CD4-positive, alpha-beta T cell (primary cell): ENCODE data around the gene COL18A1. TPM values are rescaled to one million over a fixed set of nuclear protein-coding genes. Genes with fewer than 3 reads are reported as not detected.

ENCODE experiments used
- ATAC-seq: fragments of 200-7000 bp; cut with Tn5 transposase; one replicate; pipeline ENCODE4 v1.10.0; 2022; ENCODE audit warnings: mild to moderate bottlenecking; ENCODE audit not compliant: poor library complexity
- CTCF ChIA-PET: fragments of 350-600 bp; sonication (Branson Sonifier 250); formaldehyde crosslinking; loops from one replicate; lab custom pipeline; 2021; ENCODE audit warnings: antibody characterized with exemption, inconsistent platforms; lab: Charles Lee
- POLR2A ChIA-PET: fragments of 350-600 bp; sonication (Branson Sonifier 250); formaldehyde crosslinking; loops from one replicate; lab custom pipeline; 2021; ENCODE audit warnings: antibody characterized with exemption, inconsistent platforms; lab: Charles Lee
- DNase-seq, 14 experiments: peaks; one replicate each; pipeline ENCODE4 v3.0.0-alpha.2; 2013 to 2020; ENCODE audit warnings: mixed read lengths in 2 of 14
- H3K27ac ChIP-seq, 2 donors: one replicate each; pipeline versions ENCODE4 v1.5.1 to v1.7.0; 2013; ENCODE audit warnings: low read length in 2 of 2, low read depth in 1 of 2, mild to moderate bottlenecking in 1 of 2
- H3K27me3 ChIP-seq, 2 experiments: 1 replicate in 1 of 2; 2 replicates in 1 of 2; pipeline versions ENCODE4 v1.6.1 to v1.7.0; 2013; ENCODE audit warnings: low read length in 2 of 2, control low read depth in 1 of 2, mild to moderate bottlenecking in 1 of 2, moderate library complexity in 1 of 2; ENCODE audit not compliant: insufficient read depth in 2 of 2, control insufficient read depth in 1 of 2
- H3K36me3 ChIP-seq: one replicate; pipeline ENCODE4 v1.6.1; 2013; ENCODE audit warnings: low read length, control low read depth; ENCODE audit not compliant: insufficient read depth
- H3K4me1 ChIP-seq: one replicate; pipeline ENCODE4 v1.6.1; 2013; ENCODE audit warnings: low read length, control low read depth; ENCODE audit not compliant: insufficient read depth
- H3K4me3 ChIP-seq: one replicate; pipeline ENCODE4 v1.5.1; 2013; ENCODE audit warnings: mild to moderate bottlenecking, low read length, moderate library complexity
- H3K9me3 ChIP-seq, 2 experiments: 1 replicate in 1 of 2; 2 replicates in 1 of 2; pipeline versions ENCODE4 v1.6.1 to v1.7.0; 2013; ENCODE audit warnings: low read length in 2 of 2, mild to moderate bottlenecking in 2 of 2, control low read depth in 1 of 2, moderate library complexity in 1 of 2; ENCODE audit not compliant: control insufficient read depth in 1 of 2, insufficient read depth in 1 of 2
- H3K27ac Mint-ChIP-seq: one replicate; pipeline ENCODE4 v1.8.0; 2020; ENCODE audit warnings: mixed read lengths
- H3K27me3 Mint-ChIP-seq: one replicate; pipeline ENCODE4 v1.8.0; 2021; ENCODE audit warnings: mixed read lengths
- H3K36me3 Mint-ChIP-seq: one replicate; pipeline ENCODE4 v1.8.0; 2021; ENCODE audit warnings: low read depth, mixed read lengths
- H3K4me1 Mint-ChIP-seq: one replicate; pipeline ENCODE4 v1.8.0; 2021; ENCODE audit warnings: low read depth, mixed read lengths
- H3K4me3 Mint-ChIP-seq: one replicate; pipeline ENCODE4 v1.8.0; 2020; ENCODE audit warnings: mild to moderate bottlenecking, mixed read lengths
- H3K9me3 Mint-ChIP-seq: one replicate; pipeline ENCODE4 v1.8.0; 2020; ENCODE audit warnings: mixed read lengths
- CTCF ChIP-seq: fragments of 200-600 bp; IDR thresholded peaks from one replicate; pipeline ENCODE4 v1.8.0; 2022; ENCODE audit warnings: antibody characterized with exemption, mild to moderate bottlenecking
- intact Hi-C, 2 experiments: fragments of 100-400 bp; cut with DNase I in 1 of 2; cut with micrococcal nuclease in 1 of 2; formaldehyde crosslinking; loops; one replicate each; pipeline versions ENCODE4 v1.15.1 to v1.9.0; 2023 to 2025; cut with DNase I, micrococcal nuclease
- total RNA-seq, 174 experiments: library from RNA in 2 of 174; stranded (reverse) in 2 of 174; gene quantifications; one replicate each; pipeline ENCODE4 v1.2.3 and lab custom pipeline; 2021 to 2026

COL18A1 gene
- total RNA-seq, 2 experiments from 2014 or later, result 15.2 to 16.0 TPM

DNA sequence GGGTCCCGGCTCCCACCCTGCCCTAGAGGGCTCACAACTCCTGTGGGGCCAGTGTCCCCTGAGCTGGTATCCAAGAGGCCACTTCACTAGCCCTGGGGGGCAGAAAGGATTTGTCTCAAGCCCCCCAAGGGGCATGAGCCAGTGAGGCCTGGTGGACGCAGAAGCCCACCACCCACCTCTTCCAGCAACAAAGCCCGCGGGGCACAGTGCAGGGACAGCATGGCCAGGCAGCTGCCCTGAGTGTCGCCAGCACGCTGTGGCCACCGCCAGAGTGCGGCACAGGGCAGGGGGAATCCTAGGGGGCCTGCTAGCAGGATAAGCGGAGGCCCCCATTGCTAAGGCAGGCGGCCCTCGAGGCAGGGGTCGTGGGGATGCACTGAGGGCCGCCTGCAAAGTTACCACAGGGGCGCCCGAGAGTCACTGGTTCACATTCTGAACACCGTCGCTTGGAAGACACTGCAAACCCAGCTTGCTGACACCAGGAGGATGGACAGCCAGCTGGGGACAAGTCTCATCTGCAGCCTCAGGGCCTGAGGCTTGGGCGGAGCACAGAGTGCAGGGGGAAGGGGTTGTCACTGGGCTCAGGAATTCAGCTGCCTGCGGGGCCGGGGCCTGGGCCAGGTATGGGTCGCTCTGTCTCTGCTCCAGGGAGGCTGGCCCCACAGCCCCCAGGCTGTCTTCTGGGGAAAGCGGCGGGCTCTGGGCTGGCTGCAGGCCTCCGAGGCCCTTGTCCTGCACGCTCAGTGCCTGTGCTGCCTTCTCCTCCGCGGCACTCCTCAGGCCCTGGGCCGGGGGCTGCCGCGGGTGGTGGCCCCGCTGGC lies 110.5 kb downstream of the COL18A1 start:
- Mint-ChIP-seq H3K4me1 (peaks cover 5% of the 10 kb centered on the region), H3K36me3 (peaks cover 43% of the 10 kb centered on the region)
- CTCF ChIA-PET, result no interaction called here

GRCh38 chr21:45516071-45516670 lies 111.2 kb downstream of the COL18A1 start:
- H3K27me3 ChIP-seq, result no peaks in the 10 kb centered on the region
- H3K4me3 Mint-ChIP-seq, result no peak overlapping the region
- POLR2A ChIA-PET, result no interaction called here
- no peaks in the 10 kb centered on the region for H3K27me3 Mint-ChIP-seq
- H3K9me3 ChIP-seq, result peaks cover 6 to 11% of the 10 kb centered on the region in 2 experiments
- TF ChIP-seq CTCF, result no peak
- no peak overlapping the region for H3K27ac ChIP-seq
- H3K36me3 Mint-ChIP-seq, result peaks cover 50% of the 10 kb centered on the region
- H3K4me1 Mint-ChIP-seq, result peaks cover 5% of the 10 kb centered on the region
- peaks cover 14% of the 10 kb centered on the region for H3K9me3 Mint-ChIP-seq
- peaks cover 17% of the 10 kb centered on the region for H3K36me3 ChIP-seq
- CTCF ChIA-PET, result no interaction called here
- peaks cover 7% of the 10 kb centered on the region for H3K4me1 ChIP-seq
- ATAC-seq (no peak), DNase-seq (no peak)
- intact Hi-C loops, result no loop called here
- H3K27ac Mint-ChIP-seq, result no peak overlapping the region
- H3K4me3 ChIP-seq, result no peak overlapping the region

More for the DNA sequence above, 110.5 kb downstream of the COL18A1 start:
- peaks cover 17% of the 10 kb centered on the region for H3K36me3 ChIP-seq
- intact Hi-C loops, result no loop called here
- ATAC-seq (no peak), DNase-seq (no peak)
- H3K4me3 ChIP-seq, result no peak overlapping the region
- H3K27me3 ChIP-seq, result no peaks in the 10 kb centered on the region
- peaks cover under 1 to 11% of the 10 kb centered on the region in 2 experiments for H3K9me3 ChIP-seq
- H3K27ac ChIP-seq, result no peak overlapping the region
- POLR2A ChIA-PET, result no interaction called here
- Mint-ChIP-seq H3K4me3 (no peak overlapping the region), H3K27ac (no peak overlapping the region), H3K9me3 (peaks cover 14% of the 10 kb centered on the region), H3K27me3 (no peaks in the 10 kb centered on the region)
- no peak for TF ChIP-seq CTCF
- peaks cover 7% of the 10 kb centered on the region for H3K4me1 ChIP-seq

DNA sequence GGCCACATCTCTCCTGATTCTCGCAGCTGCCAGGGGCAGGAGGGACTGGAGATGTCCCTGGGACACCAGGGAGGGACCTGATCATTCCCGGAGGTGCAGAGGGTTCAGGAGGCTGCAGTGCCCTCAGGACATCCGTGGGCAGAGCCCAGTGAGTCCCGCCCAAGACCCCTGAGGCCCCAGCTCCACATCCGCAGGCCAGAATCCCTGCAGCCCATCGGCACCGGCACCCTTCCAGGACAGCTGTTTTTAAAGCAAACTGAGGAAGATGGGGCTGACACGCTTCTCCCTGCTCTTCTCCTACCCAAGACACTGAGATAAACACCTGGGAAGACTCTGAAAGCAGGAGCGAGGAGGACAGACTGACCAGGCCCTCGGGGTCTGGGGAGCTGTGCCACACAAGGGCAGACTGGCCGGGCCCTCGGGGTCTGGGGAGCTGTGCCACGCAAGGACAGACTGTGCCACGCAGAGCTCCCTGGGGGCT lies 111.7 kb downstream of the COL18A1 start:
- no peak overlapping the region for H3K27ac ChIP-seq
- H3K9me3 Mint-ChIP-seq, result peaks cover 14% of the 10 kb centered on the region

More for the DNA sequence above, 111.7 kb downstream of the COL18A1 start:
- no peak for TF ChIP-seq CTCF
- Mint-ChIP-seq H3K4me1 (peaks cover 5% of the 10 kb centered on the region), H3K27ac (no peak overlapping the region), H3K4me3 (no peak overlapping the region), H3K36me3 (peaks cover 56% of the 10 kb centered on the region), H3K27me3 (no peaks in the 10 kb centered on the region)
- H3K9me3 ChIP-seq, result peaks cover 6 to 11% of the 10 kb centered on the region in 2 experiments
- H3K27me3 ChIP-seq, result no peaks in the 10 kb centered on the region
- H3K36me3 ChIP-seq, result peaks cover 17% of the 10 kb centered on the region
- ChIA-PET CTCF (no interaction called here), POLR2A (no interaction called here)
- DNase-seq (no peak), ATAC-seq (no peak)
- intact Hi-C loops, result no loop called here
- no peak overlapping the region for H3K4me3 ChIP-seq
- peaks cover 7% of the 10 kb centered on the region for H3K4me1 ChIP-seq
